Measurements from ENCODE around the gene NFASC.

The NFASC gene

GRCh38 chr1:204937901-204938300, 67.2 kb downstream of the NFASC start:
- no peaks in the 10 kb centered on the region for H3K9me3 ChIP-seq (ENCODE audit: control insufficient read depth in 2 of 2, low read length in 2 of 2)
- no peak overlapping the region for H3K27ac ChIP-seq (ENCODE audit: low read length)
- H3K9ac ChIP-seq (ENCODE audit: low read length in 2 of 2): no peak overlapping the region
- H3K27me3 ChIP-seq (ENCODE audit: control insufficient read depth in 1 of 2, insufficient read depth in 2 of 2, low read length in 2 of 2): no peaks in the 10 kb centered on the region
- peaks cover 0 to 5% of the 10 kb centered on the region in 2 donors for H3K36me3 ChIP-seq (ENCODE audit: control insufficient read depth in 2 of 2, insufficient read depth in 2 of 2, low read length in 2 of 2)
- H3K4me1 ChIP-seq (ENCODE audit: control insufficient read depth, insufficient read depth, low read length): peaks cover 13% of the 10 kb centered on the region
- H3K4me3 ChIP-seq (ENCODE audit: low read length in 2 of 2): no peak overlapping the region

- no peaks in the 10 kb centered on the region for H3K27me3 ChIP-seq (ENCODE audit: control insufficient read depth in 1 of 2, insufficient read depth in 2 of 2, low read length in 2 of 2)
- H3K4me3 ChIP-seq (ENCODE audit: low read length in 2 of 2): no peak overlapping the region
- H3K9me3 ChIP-seq (ENCODE audit: control insufficient read depth in 2 of 2, low read length in 2 of 2): no peaks in the 10 kb centered on the region
- no peak overlapping the region for H3K27ac ChIP-seq (ENCODE audit: low read length)
- peaks cover 6 to 10% of the 10 kb centered on the region in 2 donors for H3K36me3 ChIP-seq (ENCODE audit: control insufficient read depth in 2 of 2, insufficient read depth in 2 of 2, low read length in 2 of 2)
- peaks cover 13% of the 10 kb centered on the region for H3K4me1 ChIP-seq (ENCODE audit: control insufficient read depth, insufficient read depth, low read length)
- H3K9ac ChIP-seq (ENCODE audit: low read length in 2 of 2): no peak overlapping the region
These were observed 69.9 kb downstream of the NFASC start for GRCh38 chr1:204940591-204940990.

GRCh38 chr1:204941421-204942338, 71.0 kb downstream of the NFASC start:
- Histone ChIP-seq H3K4me1 (ENCODE audit: control insufficient read depth, insufficient read depth, low read length) (peaks cover 13% of the 10 kb centered on the region), H3K36me3 (ENCODE audit: control insufficient read depth in 2 of 2, insufficient read depth in 2 of 2, low read length in 2 of 2) (peaks cover 6 to 10% of the 10 kb centered on the region in 2 donors), H3K9ac (ENCODE audit: low read length in 2 of 2) (no peak overlapping the region), H3K9me3 (ENCODE audit: control insufficient read depth in 2 of 2, low read length in 2 of 2) (no peaks in the 10 kb centered on the region), H3K27ac (ENCODE audit: low read length) (no peak overlapping the region), H3K4me3 (ENCODE audit: low read length in 2 of 2) (no peak overlapping the region), H3K27me3 (ENCODE audit: control insufficient read depth in 1 of 2, insufficient read depth in 2 of 2, low read length in 2 of 2) (no peaks in the 10 kb centered on the region)

- Histone ChIP-seq H3K27me3 (ENCODE audit: control insufficient read depth in 1 of 2, insufficient read depth in 2 of 2, low read length in 2 of 2) (no peaks in the 10 kb centered on the region), H3K4me3 (ENCODE audit: low read length in 2 of 2) (no peak overlapping the region), H3K4me1 (ENCODE audit: control insufficient read depth, insufficient read depth, low read length) (peaks cover 13% of the 10 kb centered on the region), H3K27ac (ENCODE audit: low read length) (no peak overlapping the region), H3K9ac (ENCODE audit: low read length in 2 of 2) (no peak overlapping the region), H3K36me3 (ENCODE audit: control insufficient read depth in 2 of 2, insufficient read depth in 2 of 2, low read length in 2 of 2) (peaks cover 12 to 14% of the 10 kb centered on the region in 2 donors), H3K9me3 (ENCODE audit: control insufficient read depth in 2 of 2, low read length in 2 of 2) (no peaks in the 10 kb centered on the region)
These were observed 72.8 kb downstream of the NFASC start for GRCh38 chr1:204943495-204943894.

- Histone ChIP-seq H3K4me1 (ENCODE audit: control insufficient read depth, insufficient read depth, low read length) (peaks cover 13% of the 10 kb centered on the region), H3K9ac (ENCODE audit: low read length in 2 of 2) (no peak overlapping the region), H3K36me3 (ENCODE audit: control insufficient read depth in 2 of 2, insufficient read depth in 2 of 2, low read length in 2 of 2) (peaks cover 12 to 14% of the 10 kb centered on the region in 2 donors), H3K4me3 (ENCODE audit: low read length in 2 of 2) (no peak overlapping the region), H3K27me3 (ENCODE audit: control insufficient read depth in 1 of 2, insufficient read depth in 2 of 2, low read length in 2 of 2) (no peaks in the 10 kb centered on the region), H3K27ac (ENCODE audit: low read length) (no peak overlapping the region), H3K9me3 (ENCODE audit: control insufficient read depth in 2 of 2, low read length in 2 of 2) (no peaks in the 10 kb centered on the region)
These were observed 74.0 kb downstream of the NFASC start for GRCh38 chr1:204944662-204945061.

- Histone ChIP-seq H3K4me1 (ENCODE audit: control insufficient read depth, insufficient read depth, low read length) (peaks cover 13% of the 10 kb centered on the region), H3K9ac (ENCODE audit: low read length in 2 of 2) (no peak overlapping the region), H3K36me3 (ENCODE audit: control insufficient read depth in 2 of 2, insufficient read depth in 2 of 2, low read length in 2 of 2) (peaks cover 13 to 14% of the 10 kb centered on the region in 2 donors), H3K27me3 (ENCODE audit: control insufficient read depth in 1 of 2, insufficient read depth in 2 of 2, low read length in 2 of 2) (no peaks in the 10 kb centered on the region), H3K27ac (ENCODE audit: low read length) (no peak overlapping the region), H3K4me3 (ENCODE audit: low read length in 2 of 2) (no peak overlapping the region), H3K9me3 (ENCODE audit: control insufficient read depth in 2 of 2, low read length in 2 of 2) (no peaks in the 10 kb centered on the region)
These were observed 74.9 kb downstream of the NFASC start for GRCh38 chr1:204945565-204945977.

GRCh38 chr1:204946640-204947039, 76.0 kb downstream of the NFASC start:
- Histone ChIP-seq H3K36me3 (ENCODE audit: control insufficient read depth in 2 of 2, insufficient read depth in 2 of 2, low read length in 2 of 2) (peaks cover 14 to 16% of the 10 kb centered on the region in 2 donors), H3K27me3 (ENCODE audit: control insufficient read depth in 1 of 2, insufficient read depth in 2 of 2, low read length in 2 of 2) (no peaks in the 10 kb centered on the region), H3K9me3 (ENCODE audit: control insufficient read depth in 2 of 2, low read length in 2 of 2) (no peaks in the 10 kb centered on the region), H3K4me3 (ENCODE audit: low read length in 2 of 2) (no peak overlapping the region), H3K27ac (ENCODE audit: low read length) (no peak overlapping the region), H3K9ac (ENCODE audit: low read length in 2 of 2) (no peak overlapping the region), H3K4me1 (ENCODE audit: control insufficient read depth, insufficient read depth, low read length) (peaks cover 6% of the 10 kb centered on the region)

GRCh38 chr1:204947338-204947737, 76.7 kb downstream of the NFASC start:
- peaks cover under 1% of the 10 kb centered on the region for H3K4me1 ChIP-seq (ENCODE audit: control insufficient read depth, insufficient read depth, low read length)
- no peak overlapping the region for H3K9ac ChIP-seq (ENCODE audit: low read length in 2 of 2)
- H3K27ac ChIP-seq (ENCODE audit: low read length): no peak overlapping the region
- H3K27me3 ChIP-seq (ENCODE audit: control insufficient read depth in 1 of 2, insufficient read depth in 2 of 2, low read length in 2 of 2): no peaks in the 10 kb centered on the region
- peaks cover 20 to 23% of the 10 kb centered on the region in 2 donors for H3K36me3 ChIP-seq (ENCODE audit: control insufficient read depth in 2 of 2, insufficient read depth in 2 of 2, low read length in 2 of 2)
- H3K4me3 ChIP-seq (ENCODE audit: low read length in 2 of 2): no peak overlapping the region
- no peaks in the 10 kb centered on the region for H3K9me3 ChIP-seq (ENCODE audit: control insufficient read depth in 2 of 2, low read length in 2 of 2)

- no peak overlapping the region for H3K27ac ChIP-seq (ENCODE audit: low read length)
These were observed 77.1 kb downstream of the NFASC start for GRCh38 chr1:204947747-204948146.

GRCh38 chr1:204950353-204951001, 79.8 kb downstream of the NFASC start:
- Histone ChIP-seq H3K27me3 (ENCODE audit: control insufficient read depth in 1 of 2, insufficient read depth in 2 of 2, low read length in 2 of 2) (no peaks in the 10 kb centered on the region), H3K9ac (ENCODE audit: low read length in 2 of 2) (no peak overlapping the region), H3K9me3 (ENCODE audit: control insufficient read depth in 2 of 2, low read length in 2 of 2) (no peaks in the 10 kb centered on the region), H3K27ac (ENCODE audit: low read length) (no peak overlapping the region), H3K4me3 (ENCODE audit: low read length in 2 of 2) (no peak overlapping the region), H3K36me3 (ENCODE audit: control insufficient read depth in 2 of 2, insufficient read depth in 2 of 2, low read length in 2 of 2) (peaks cover 29 to 42% of the 10 kb centered on the region in 2 donors), H3K4me1 (ENCODE audit: control insufficient read depth, insufficient read depth, low read length) (no peaks in the 10 kb centered on the region)

More at GRCh38 chr1:204947747-204948146, 77.1 kb downstream of the NFASC start:
- H3K9me3 ChIP-seq (ENCODE audit: control insufficient read depth in 2 of 2, low read length in 2 of 2): no peaks in the 10 kb centered on the region
- H3K4me3 ChIP-seq (ENCODE audit: low read length in 2 of 2): no peak overlapping the region
- no peak overlapping the region for H3K9ac ChIP-seq (ENCODE audit: low read length in 2 of 2)
- H3K4me1 ChIP-seq (ENCODE audit: control insufficient read depth, insufficient read depth, low read length): no peaks in the 10 kb centered on the region
- peaks cover 24 to 27% of the 10 kb centered on the region in 2 donors for H3K36me3 ChIP-seq (ENCODE audit: control insufficient read depth in 2 of 2, insufficient read depth in 2 of 2, low read length in 2 of 2)
- no peaks in the 10 kb centered on the region for H3K27me3 ChIP-seq (ENCODE audit: control insufficient read depth in 1 of 2, insufficient read depth in 2 of 2, low read length in 2 of 2)

Data from stomach smooth muscle (tissue), 2 donors.